Osteoblast (primary cell): ENCODE results near the gene IL17REL. TPM values are rescaled to one million over a fixed set of nuclear protein-coding genes. Genes with fewer than 3 reads are reported as not detected.

ENCODE experiments used
- DNase-seq: peaks from one replicate; pipeline ENCODE4 v3.0.0; 2011; ENCODE audit warnings: low spot score, mixed read lengths; ENCODE audit not compliant: insufficient read length; ENCODE audit errors: missing footprints
- H2AFZ ChIP-seq: 2 replicates; pipeline ENCODE4 v1.6.0; 2011; ENCODE audit warnings: mild to moderate bottlenecking, low read length
- H3K27ac ChIP-seq: 2 replicates; pipeline ENCODE4 v1.5.1; 2011; ENCODE audit warnings: mild to moderate bottlenecking, low read depth, low read length, moderate library complexity
- H3K27me3 ChIP-seq: 2 replicates; pipeline ENCODE4 v1.6.0; 2012; ENCODE audit warnings: mild to moderate bottlenecking, control low read depth, inconsistent platforms, low read length, moderate library complexity; ENCODE audit not compliant: insufficient read depth
- H3K36me3 ChIP-seq: 2 replicates; pipeline ENCODE4 v1.5.1; 2011; ENCODE audit warnings: mild to moderate bottlenecking, low read length, control low read depth, moderate library complexity; ENCODE audit not compliant: insufficient read depth
- H3K4me1 ChIP-seq: 2 replicates; pipeline ENCODE4 v1.5.1; 2011; ENCODE audit warnings: mild to moderate bottlenecking, low read length, control low read depth, moderate library complexity; ENCODE audit not compliant: insufficient read depth
- H3K4me2 ChIP-seq: 2 replicates; pipeline ENCODE4 v1.6.0; 2011; ENCODE audit warnings: mild to moderate bottlenecking, low read length; ENCODE audit not compliant: insufficient read depth
- H3K4me3 ChIP-seq: fragments of 200-600 bp; sonication (generic); 3 replicates; pipeline ENCODE4 v1.5.1; 2012; ENCODE audit warnings: mild to moderate bottlenecking, low read length, inconsistent platforms; ENCODE audit not compliant: insufficient read depth
- H3K79me2 ChIP-seq: 2 replicates; pipeline ENCODE4 v1.6.0; 2012; ENCODE audit warnings: mild to moderate bottlenecking, low read length, control low read depth, inconsistent platforms; ENCODE audit not compliant: insufficient read depth
- H3K9me3 ChIP-seq: 2 replicates; pipeline ENCODE4 v1.5.1; 2011; ENCODE audit warnings: low read depth, low read length, control low read depth
- H4K20me1 ChIP-seq: 2 replicates; pipeline ENCODE4 v1.6.0; 2012; ENCODE audit warnings: mild to moderate bottlenecking, low read length, control low read depth; ENCODE audit not compliant: insufficient read depth
- CTCF ChIP-seq: IDR thresholded peaks from 2 replicates; pipeline ENCODE4 v1.5.1; 2011; ENCODE audit warnings: mild to moderate bottlenecking, low read depth, low read length, moderate library complexity; ENCODE audit errors: extremely low read depth
- total RNA-seq: library from RNA; depleted of rRNA; stranded (reverse); fragments of >200 nt; gene quantifications from 2 replicates; pipeline ENCODE4 v1.2.3, GENCODE V29; 2012

IL17REL gene
- total RNA-seq, 1 donor = not detected

DNA sequence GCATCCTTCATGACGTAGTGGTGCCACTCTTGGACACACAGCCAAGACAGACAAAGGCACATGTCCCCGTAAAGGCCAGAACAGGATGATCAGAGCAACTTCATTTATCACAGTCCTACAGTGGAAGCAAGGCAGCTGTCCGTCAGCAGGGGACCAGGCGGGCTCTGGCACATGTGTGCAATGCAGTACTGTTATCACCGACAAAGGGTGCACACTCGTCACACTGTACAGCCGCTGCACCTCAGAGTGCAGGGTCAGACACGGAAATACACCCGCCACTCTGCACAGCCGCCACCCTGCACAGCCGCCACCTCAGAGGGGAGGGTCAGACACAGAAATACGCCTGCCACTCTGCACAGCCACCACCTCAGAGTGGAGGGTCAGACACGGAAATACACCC is 13.4 kb upstream of the IL17REL start:
- no peak overlapping the region for H2AFZ ChIP-seq
- no peak overlapping the region for H3K4me2 ChIP-seq
- TF ChIP-seq CTCF = no peak
- no peak overlapping the region for H3K4me3 ChIP-seq
- no peaks in the 10 kb centered on the region for H3K79me2 ChIP-seq
- H3K4me1 ChIP-seq = peaks cover 2% of the 10 kb centered on the region
- H3K27ac ChIP-seq = no peak overlapping the region
- H4K20me1 ChIP-seq = no peaks in the 10 kb centered on the region
- DNase-seq = peak; percentile 42
- H3K36me3 ChIP-seq = no peaks in the 10 kb centered on the region
- H3K27me3 ChIP-seq = peaks cover 16% of the 10 kb centered on the region
- H3K9me3 ChIP-seq = no peaks in the 10 kb centered on the region

DNA sequence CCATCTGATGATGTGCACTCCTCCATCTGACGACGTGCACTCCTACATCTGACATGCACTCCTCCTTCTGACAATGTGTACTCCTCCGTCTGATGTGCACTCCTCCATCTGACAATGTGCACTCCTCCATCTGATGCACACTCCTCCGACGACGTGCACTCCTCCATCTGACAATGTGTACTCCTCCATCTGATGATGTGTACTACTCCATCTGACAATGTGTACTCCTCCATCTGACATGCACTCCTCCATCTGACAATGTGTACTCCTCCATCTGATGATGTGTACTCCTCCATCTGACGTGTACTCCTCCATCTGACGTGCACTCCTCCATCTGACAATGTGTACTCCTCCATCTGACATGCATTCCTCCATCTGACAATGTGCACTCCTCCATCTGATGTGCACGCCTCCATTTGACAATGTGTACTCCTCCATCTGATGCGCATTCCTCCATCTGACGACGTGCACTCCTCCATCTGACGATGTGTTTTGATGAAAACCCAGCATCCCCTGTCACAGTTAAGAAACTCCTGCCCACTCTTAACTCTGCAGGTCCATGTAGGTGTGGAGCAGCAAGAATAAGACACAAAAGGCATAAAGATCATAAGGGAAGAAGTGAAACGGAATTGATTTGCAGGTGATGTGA is 9.7 kb upstream of the IL17REL start:
- no peak for TF ChIP-seq CTCF
- Histone ChIP-seq H3K27ac (no peak overlapping the region), H3K9me3 (no peaks in the 10 kb centered on the region), H2AFZ (no peak overlapping the region), H3K4me2 (no peak overlapping the region), H4K20me1 (no peaks in the 10 kb centered on the region), H3K4me3 (no peak overlapping the region), H3K36me3 (no peaks in the 10 kb centered on the region), H3K79me2 (no peaks in the 10 kb centered on the region), H3K27me3 (peaks cover 20% of the 10 kb centered on the region), H3K4me1 (no peaks in the 10 kb centered on the region)
- no peak for DNase-seq

DNA sequence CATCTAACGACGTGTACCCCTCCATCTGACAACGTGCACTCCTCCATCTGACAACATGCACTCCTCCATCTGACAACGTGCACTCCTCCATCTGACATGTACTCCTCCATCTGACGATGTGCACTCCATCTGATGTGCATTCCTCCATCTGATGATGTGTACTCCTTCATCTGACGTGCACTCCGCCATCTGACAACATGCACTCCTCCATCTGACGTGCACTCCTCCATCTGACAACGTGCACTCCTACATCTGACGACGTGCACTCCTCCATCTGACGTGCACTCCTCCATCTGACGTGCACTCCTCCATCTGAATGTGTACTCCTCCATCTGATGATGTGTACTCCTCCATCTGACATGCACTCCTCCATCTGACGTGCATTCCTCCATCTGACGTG is 8.0 kb upstream of the IL17REL start:
- DNase-seq = peak; percentile 1
- H3K27ac ChIP-seq = no peak overlapping the region
- no peaks in the 10 kb centered on the region for H3K9me3 ChIP-seq
- H3K4me3 ChIP-seq = no peak overlapping the region
- no peaks in the 10 kb centered on the region for H3K36me3 ChIP-seq
- peaks cover 17% of the 10 kb centered on the region for H3K27me3 ChIP-seq
- H3K4me2 ChIP-seq = no peak overlapping the region
- H2AFZ ChIP-seq = no peak overlapping the region
- no peaks in the 10 kb centered on the region for H3K79me2 ChIP-seq
- H3K4me1 ChIP-seq = no peaks in the 10 kb centered on the region
- H4K20me1 ChIP-seq = no peaks in the 10 kb centered on the region
- TF ChIP-seq CTCF = no peak

GRCh38 chr22:50019316-50019715 is 6.8 kb upstream of the IL17REL start:
- no peak for TF ChIP-seq CTCF
- no peaks in the 10 kb centered on the region for H3K4me1 ChIP-seq
- H3K27me3 ChIP-seq = peaks cover 15% of the 10 kb centered on the region
- no peaks in the 10 kb centered on the region for H3K9me3 ChIP-seq
- no peak overlapping the region for H2AFZ ChIP-seq
- DNase-seq = peak; percentile 21
- no peaks in the 10 kb centered on the region for H4K20me1 ChIP-seq
- H3K36me3 ChIP-seq = no peaks in the 10 kb centered on the region
- no peak overlapping the region for H3K4me2 ChIP-seq
- no peak overlapping the region for H3K4me3 ChIP-seq
- H3K27ac ChIP-seq = no peak overlapping the region
- H3K79me2 ChIP-seq = no peaks in the 10 kb centered on the region
